ENCODE data around the gene LDLRAD4.
A peak's percentile ranks its signal among the peaks of the same experiment; 100 is the strongest.

The LDLRAD4 gene

GRCh38 chr18:13221869-13222855 is 3.6 kb downstream of the LDLRAD4 start:
- Histone ChIP-seq H3K23ac (ENCODE audit: low read depth, low read length, poor library complexity) (no peak overlapping the region), H3K27me3 (ENCODE audit: control insufficient read depth in 3 of 3, insufficient read depth in 3 of 3, low read depth in 1 of 3, low read length in 3 of 3) (peaks cover 3 to 71% (median 25%) of the 10 kb centered on the region in 3 experiments), H2BK5ac (ENCODE audit: low read length) (no peak overlapping the region), H3K9me3 (replicated peaks in 1 of 2; ENCODE audit: control insufficient read depth in 2 of 2, insufficient read depth in 1 of 2, low read depth in 1 of 2, low read length in 2 of 2) (no peaks in the 10 kb centered on the region), H3K4ac (ENCODE audit: low read length) (no peak overlapping the region), H2AFZ (ENCODE audit: low read length) (peak overlapping the region; percentile 44), H3K4me1 (ENCODE audit: control insufficient read depth in 2 of 2, insufficient read depth in 1 of 2, low read depth in 1 of 2, low read length in 2 of 2) (peaks cover 4 to 25% of the 10 kb centered on the region in 2 donors), H3K4me3 (ENCODE audit: low read length in 2 of 2) (no peak overlapping the region), H3K27ac (replicated peaks; ENCODE audit: low read length) (no peak overlapping the region), H3K14ac (ENCODE audit: low read length) (no peak overlapping the region), H2BK12ac (ENCODE audit: low read length) (no peak overlapping the region), H4K8ac (ENCODE audit: low read depth, low read length) (no peak overlapping the region), H2BK120ac (ENCODE audit: low read depth, low read length) (no peak overlapping the region), H3K9ac (ENCODE audit: low read depth, low read length, poor library complexity) (no peak overlapping the region), H3K18ac (ENCODE audit: low read length) (no peak overlapping the region), H2BK15ac (ENCODE audit: low read length) (no peak overlapping the region), H3K4me2 (ENCODE audit: insufficient read depth, low read length, poor library complexity, severe bottlenecking) (no peak overlapping the region), H3K79me1 (ENCODE audit: low read depth, low read length) (no peaks in the 10 kb centered on the region), H4K91ac (ENCODE audit: low read depth, low read length, poor library complexity) (no peak overlapping the region), H3K36me3 (replicated peaks in 1 of 2; ENCODE audit: control insufficient read depth in 2 of 2, insufficient read depth in 2 of 2, low read length in 2 of 2) (no peaks in the 10 kb centered on the region), H2AK5ac (ENCODE audit: low read depth, low read length) (no peak overlapping the region)
- 100% methylated on average over 1 of the region's 24 CpGs; no CpG with 5 or more reads in 1 of the 2 donors for WGBS, 2 donors (ENCODE audit: extremely low coverage in 2 of 2, insufficient read length in 2 of 2, insufficient replicate concordance in 1 of 2)
- DNase-seq (ENCODE audit: low spot score) = no peak

- H3K4ac ChIP-seq (ENCODE audit: low read length) = no peak overlapping the region
- H2AK5ac ChIP-seq (ENCODE audit: low read depth, low read length) = no peak overlapping the region
- H2BK12ac ChIP-seq (ENCODE audit: low read length) = no peak overlapping the region
- H3K9ac ChIP-seq (ENCODE audit: low read depth, low read length, poor library complexity) = no peak overlapping the region
- WGBS, 2 donors (ENCODE audit: extremely low coverage in 2 of 2, insufficient read length in 2 of 2, insufficient replicate concordance in 1 of 2) = no CpG with 5 or more reads among the region's 4 CpGs
- no peak overlapping the region for H2BK5ac ChIP-seq (ENCODE audit: low read length)
- peak overlapping the region; percentile 5 for H2BK15ac ChIP-seq (ENCODE audit: low read length)
- peaks cover 3 to 68% (median 24%) of the 10 kb centered on the region in 3 experiments for H3K27me3 ChIP-seq (ENCODE audit: control insufficient read depth in 3 of 3, insufficient read depth in 3 of 3, low read depth in 1 of 3, low read length in 3 of 3)
- no peaks in the 10 kb centered on the region for H3K36me3 ChIP-seq (replicated peaks in 1 of 2; ENCODE audit: control insufficient read depth in 2 of 2, insufficient read depth in 2 of 2, low read length in 2 of 2)
- H3K23ac ChIP-seq (ENCODE audit: low read depth, low read length, poor library complexity) = no peak overlapping the region
- peak overlapping the region; percentile 44 for H2AFZ ChIP-seq (ENCODE audit: low read length)
- H3K9me3 ChIP-seq (replicated peaks in 1 of 2; ENCODE audit: control insufficient read depth in 2 of 2, insufficient read depth in 1 of 2, low read depth in 1 of 2, low read length in 2 of 2) = no peaks in the 10 kb centered on the region
- no peak overlapping the region for H3K4me3 ChIP-seq (ENCODE audit: low read length in 2 of 2)
- H2BK120ac ChIP-seq (ENCODE audit: low read depth, low read length) = no peak overlapping the region
- H3K4me1 ChIP-seq (ENCODE audit: control insufficient read depth in 2 of 2, insufficient read depth in 1 of 2, low read depth in 1 of 2, low read length in 2 of 2) = peaks cover 4 to 25% of the 10 kb centered on the region in 2 donors
- H4K8ac ChIP-seq (ENCODE audit: low read depth, low read length) = no peak overlapping the region
- H3K18ac ChIP-seq (ENCODE audit: low read length) = no peak overlapping the region
- H3K27ac ChIP-seq (replicated peaks; ENCODE audit: low read length) = no peak overlapping the region
- no peak overlapping the region for H3K4me2 ChIP-seq (ENCODE audit: insufficient read depth, low read length, poor library complexity, severe bottlenecking)
- no peak for DNase-seq (ENCODE audit: low spot score)
- H3K14ac ChIP-seq (ENCODE audit: low read length) = no peak overlapping the region
- H3K79me1 ChIP-seq (ENCODE audit: low read depth, low read length) = no peaks in the 10 kb centered on the region
- H4K91ac ChIP-seq (ENCODE audit: low read depth, low read length, poor library complexity) = no peak overlapping the region
These were observed 4.3 kb downstream of the LDLRAD4 start for GRCh38 chr18:13222856-13223281.

- Histone ChIP-seq H2AK5ac (ENCODE audit: low read depth, low read length) (peak overlapping the region; percentile 42), H2BK15ac (ENCODE audit: low read length) (peak overlapping the region; percentile 5), H4K91ac (ENCODE audit: low read depth, low read length, poor library complexity) (no peak overlapping the region), H3K4me3 (ENCODE audit: low read length in 2 of 2) (no peak overlapping the region), H3K18ac (ENCODE audit: low read length) (peak overlapping the region; percentile 52), H3K79me1 (ENCODE audit: low read depth, low read length) (no peaks in the 10 kb centered on the region), H2BK5ac (ENCODE audit: low read length) (no peak overlapping the region), H2BK12ac (ENCODE audit: low read length) (no peak overlapping the region), H3K27ac (replicated peaks; ENCODE audit: low read length) (no peak overlapping the region), H3K36me3 (replicated peaks in 1 of 2; ENCODE audit: control insufficient read depth in 2 of 2, insufficient read depth in 2 of 2, low read length in 2 of 2) (no peaks in the 10 kb centered on the region), H4K8ac (ENCODE audit: low read depth, low read length) (no peak overlapping the region), H2AFZ (ENCODE audit: low read length) (no peak overlapping the region), H2BK120ac (ENCODE audit: low read depth, low read length) (no peak overlapping the region), H3K23ac (ENCODE audit: low read depth, low read length, poor library complexity) (no peak overlapping the region), H3K9me3 (replicated peaks in 1 of 2; ENCODE audit: control insufficient read depth in 2 of 2, insufficient read depth in 1 of 2, low read depth in 1 of 2, low read length in 2 of 2) (no peaks in the 10 kb centered on the region), H3K9ac (ENCODE audit: low read depth, low read length, poor library complexity) (no peak overlapping the region), H3K4me2 (ENCODE audit: insufficient read depth, low read length, poor library complexity, severe bottlenecking) (no peak overlapping the region), H3K4ac (ENCODE audit: low read length) (no peak overlapping the region), H3K27me3 (ENCODE audit: control insufficient read depth in 3 of 3, insufficient read depth in 3 of 3, low read depth in 1 of 3, low read length in 3 of 3) (peaks cover 3 to 61% (median 17%) of the 10 kb centered on the region in 3 experiments), H3K14ac (ENCODE audit: low read length) (no peak overlapping the region), H3K4me1 (ENCODE audit: control insufficient read depth in 2 of 2, insufficient read depth in 1 of 2, low read depth in 1 of 2, low read length in 2 of 2) (peaks cover 4 to 25% of the 10 kb centered on the region in 2 donors)
- no CpG with 5 or more reads among the region's 13 CpGs for WGBS, 2 donors (ENCODE audit: extremely low coverage in 2 of 2, insufficient read length in 2 of 2, insufficient replicate concordance in 1 of 2)
- no peak for DNase-seq (ENCODE audit: low spot score)
These were observed 5.0 kb downstream of the LDLRAD4 start for GRCh38 chr18:13223311-13224143.
